K562 (cell line): Measurements from ENCODE around the gene PLEKHA6. TPM values are rescaled to one million over a fixed set of nuclear protein-coding genes. Genes with fewer than 3 reads are reported as not detected.

ENCODE experiments used
- C11orf30 ChIP-seq: fragments of 450-650 bp; IDR thresholded peaks from 2 replicates; pipeline ENCODE4 v1.6.1; 2016; ENCODE audit warnings: low read depth, mild to moderate bottlenecking
- CHCHD3 ChIP-seq: fragments of 250-450 bp; sonication (Bioruptor Pico); IDR thresholded peaks from 2 replicates; pipeline ENCODE4 v2.1.2; 2022; ENCODE audit warnings: mild to moderate bottlenecking
- ESRRB ChIP-seq: fragments of 250-450 bp; sonication (Bioruptor Pico); IDR thresholded peaks from 2 replicates; pipeline ENCODE4 v1.5.0; 2020; ENCODE audit warnings: mild to moderate bottlenecking, moderate library complexity, borderline replicate concordance
- FOXJ2 ChIP-seq: fragments of 200-800 bp; sonication (Bioruptor generic); IDR thresholded peaks from 2 replicates; pipeline ENCODE4 v1.6.1; 2016; ENCODE audit warnings: missing genetic modification characterization, missing compliant biosample characterization
- GTF2B ChIP-seq: IDR thresholded peaks from 2 replicates; pipeline ENCODE4 v1.6.1; 2011; ENCODE audit not compliant: insufficient read length; ENCODE audit errors: extremely low read depth
- GTF2E2 ChIP-seq: fragments of 200-800 bp; sonication (Bioruptor generic); IDR thresholded peaks from 2 replicates; pipeline ENCODE4 v1.6.1; 2016; ENCODE audit warnings: missing genetic modification characterization, missing compliant biosample characterization
- ILK ChIP-seq: fragments of 450-650 bp; IDR thresholded peaks from 2 replicates; pipeline ENCODE4 v1.6.1; 2016; ENCODE audit warnings: missing genetic modification characterization, low read depth, mild to moderate bottlenecking, missing compliant biosample characterization, moderate library complexity, borderline replicate concordance
- IRF2 ChIP-seq: sonication (generic); formaldehyde crosslinking; IDR thresholded peaks from 2 replicates; pipeline ENCODE4 v1.8.1; 2022; ENCODE audit warnings: mild to moderate bottlenecking, missing genetic modification reagents
- KLF13 ChIP-seq: fragments of 450-650 bp; IDR thresholded peaks from 2 replicates; pipeline ENCODE4 v1.6.1; 2016; ENCODE audit warnings: missing genetic modification characterization, low read depth, mild to moderate bottlenecking, missing compliant biosample characterization, moderate library complexity, borderline replicate concordance
- MCM7 ChIP-seq, 2 experiments: fragments of 450-650 bp; IDR thresholded peaks; 2 replicates each; pipeline ENCODE4 v1.6.1; 2016 to 2018
- NCOA2 ChIP-seq, 2 experiments: fragments of 450-650 bp; IDR thresholded peaks; 2 replicates each; pipeline ENCODE4 v1.6.1; 2018; ENCODE audit warnings: mild to moderate bottlenecking in 2 of 2, moderate library complexity in 1 of 2; ENCODE audit not compliant: partially characterized antibody in 2 of 2
- NEUROD1 ChIP-seq: fragments of 150-350 bp; IDR thresholded peaks from 2 replicates; pipeline ENCODE4 v1.6.1; 2014; ENCODE audit warnings: borderline replicate concordance, low read length, low read depth; ENCODE audit not compliant: partially characterized antibody
- POLR2AphosphoS2 ChIP-seq: IDR thresholded peaks from 2 replicates; pipeline ENCODE4 v1.6.1; 2012; ENCODE audit warnings: low read length, improper control_type of control experiment
- RAD51 ChIP-seq: fragments of 450-650 bp; IDR thresholded peaks from 2 replicates; pipeline ENCODE4 v1.7.1; 2016; ENCODE audit warnings: low read depth, mild to moderate bottlenecking, borderline replicate concordance
- SETDB1 ChIP-seq: IDR thresholded peaks from one replicate; pipeline ENCODE4 v1.6.1; 2012; ENCODE audit warnings: low read length, control low read depth, inconsistent platforms
- TCF3 ChIP-seq: sonication (generic); formaldehyde crosslinking; IDR thresholded peaks from 2 replicates; pipeline ENCODE4 v1.4.0; 2020; ENCODE audit warnings: mild to moderate bottlenecking, missing genetic modification reagents
- U2AF2 ChIP-seq: fragments of 200-400 bp; formaldehyde crosslinking; optimal IDR thresholded peaks from 2 replicates; pipeline ENCODE3; 2017; ENCODE audit warnings: low read depth, mild to moderate bottlenecking, low read length
- USF2 ChIP-seq: sonication (generic); formaldehyde crosslinking; IDR thresholded peaks from 2 replicates; pipeline ENCODE4 v1.5.0; 2020; ENCODE audit warnings: missing genetic modification reagents
- ZBTB7A ChIP-seq: IDR thresholded peaks from 2 replicates; pipeline ENCODE4 v1.6.1; 2011; ENCODE audit warnings: low read depth, mild to moderate bottlenecking, low read length, moderate library complexity, borderline replicate concordance; ENCODE audit not compliant: control insufficient read depth
- ZFX ChIP-seq: sonication (generic); formaldehyde crosslinking; IDR thresholded peaks from 2 replicates; pipeline ENCODE4 v1.8.0; 2022; ENCODE audit warnings: mild to moderate bottlenecking, missing genetic modification reagents, moderate library complexity
- ZNF174 ChIP-seq: fragments of 250-450 bp; sonication (Bioruptor Pico); IDR thresholded peaks from 2 replicates; pipeline ENCODE4 v1.4.0; 2020; ENCODE audit warnings: mild to moderate bottlenecking
- ZNF239 ChIP-seq: fragments of 250-450 bp; sonication (Bioruptor Pico); IDR thresholded peaks from 2 replicates; pipeline ENCODE4 v1.4.0; 2020; ENCODE audit warnings: mild to moderate bottlenecking
- ZNF311 ChIP-seq: fragments of 250-450 bp; sonication (Bioruptor Pico); IDR thresholded peaks from 2 replicates; pipeline ENCODE4 v1.4.0; 2020; ENCODE audit warnings: mild to moderate bottlenecking, moderate library complexity
- ZNF41 ChIP-seq: fragments of 250-450 bp; sonication (Bioruptor Pico); conservative IDR thresholded peaks from 2 replicates; pipeline ENCODE4 v1.4.0; 2020; ENCODE audit warnings: mild to moderate bottlenecking
- ZNF655 ChIP-seq: fragments of 250-450 bp; sonication (Bioruptor Pico); IDR thresholded peaks from 2 replicates; pipeline ENCODE4 v1.5.0; 2021
- ZNF77 ChIP-seq: fragments of 250-450 bp; sonication (Bioruptor Pico); IDR thresholded peaks from 2 replicates; pipeline ENCODE4 v1.5.0; 2020
- polyA plus RNA-seq, 8 experiments: library from polyadenylated mRNA; depleted of rRNA in 4 of 8; stranded (reverse) in 5 of 8; unstranded in 3 of 8; fragments of >200 nt; fragmentation: Nextera tagmentation in 2 of 8; fragmentation: Illumina TruSeq in 1 of 8; extraction: Ambion mirVana in 2 of 8; extraction: Trizol in 1 of 8; gene quantifications; 2 replicates each; pipeline versions ENCODE4 v1.2.1 to v1.2.3, GENCODE V29; 2011 to 2014; ENCODE audit warnings: inconsistent platforms in 1 of 8, missing spikeins in 1 of 8
- total RNA-seq, 7 experiments: library from RNA; depleted of rRNA in 6 of 7; stranded (reverse); fragments of >200 nt in 6 of 7; fragmentation: Illumina TruSeq in 2 of 7; extraction: Trizol in 2 of 7; gene quantifications; 2 replicates each; pipeline versions ENCODE4 v1.2.1 to v1.2.3, GENCODE V29; 2011 to 2021; ENCODE audit warnings: low replicate concordance in 1 of 7
- TF ChIP-seq, protein P1 (sequence below): IDR thresholded peaks from 2 replicates; pipeline ENCODE4 v1.6.1; 2011; ENCODE audit warnings: borderline replicate concordance, low read depth, mild to moderate bottlenecking, moderate library complexity, low read length; ENCODE audit not compliant: insufficient read depth, poor library complexity, severe bottlenecking

Gene PLEKHA6
- total and polyA plus RNA-seq, 9 of the 15 experiments (the other 6 are each of a cell fraction or from before 2014, with no cell fraction given): under 0.01 to 0.33 (median 0.01) TPM; not detected in 4

DNA sequence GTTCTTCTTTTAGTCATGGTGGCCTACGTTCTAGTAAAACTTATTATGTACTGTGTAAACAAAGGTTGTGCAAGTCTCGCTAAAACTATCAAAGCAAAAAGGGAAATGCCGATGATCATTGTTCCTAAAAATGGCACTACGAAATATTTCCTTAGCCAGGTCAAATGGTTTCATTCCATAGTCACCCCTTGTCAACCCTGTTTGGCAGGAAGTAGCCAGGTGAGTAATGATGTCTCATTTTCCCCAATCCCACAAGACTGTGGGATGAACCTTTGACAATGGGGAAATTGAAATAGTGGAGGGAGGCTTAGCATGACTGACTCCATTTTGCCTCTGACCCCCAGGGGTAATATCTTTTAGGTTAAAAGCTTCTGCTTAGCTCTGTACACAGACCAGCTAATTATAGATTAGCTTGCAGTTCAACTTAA, 188.0 kb downstream of the PLEKHA6 start (continued):
- TF ChIP-seq IRF2 (CRISPR knock-in tag) (no peak), GTF2E2 (tag) (0 out of 2 replicates have a peak, but pooled peaks have one; percentile 35), RAD51 (no peak), ZNF239 (CRISPR knock-in tag) (peak; percentile 87), POLR2AphosphoS2 (no peak), ZNF41 (peak; percentile 88), ZNF174 (CRISPR knock-in tag) (0 out of 2 replicates have a peak, but pooled peaks have one; percentile 79), U2AF2 (no peak), KLF13 (no peak), SETDB1 (no peak), NCOA2 (IDR thresholded peaks at IDR 0.05; ENCODE audit: partially characterized antibody in 2 of 2) (no peak), ESRRB (CRISPR knock-in tag) (no peak), ZFX (CRISPR knock-in tag) (no peak), USF2 (CRISPR knock-in tag) (no peak), ZNF77 (CRISPR knock-in tag) (no peak), ZNF655 (CRISPR knock-in tag) (no peak), NEUROD1 (no peak), ZNF311 (peak; percentile 96), CHCHD3 (no peak), ZBTB7A (no peak), C11orf30 (no peak), ILK (tag) (peak; percentile 67), TCF3 (CRISPR knock-in tag) (no peak), GTF2B (no peak), MCM7 (IDR thresholded peaks at IDR 0.05) (no peak), FOXJ2 (tag) (no peak)
- TF ChIP-seq, protein P1, sequence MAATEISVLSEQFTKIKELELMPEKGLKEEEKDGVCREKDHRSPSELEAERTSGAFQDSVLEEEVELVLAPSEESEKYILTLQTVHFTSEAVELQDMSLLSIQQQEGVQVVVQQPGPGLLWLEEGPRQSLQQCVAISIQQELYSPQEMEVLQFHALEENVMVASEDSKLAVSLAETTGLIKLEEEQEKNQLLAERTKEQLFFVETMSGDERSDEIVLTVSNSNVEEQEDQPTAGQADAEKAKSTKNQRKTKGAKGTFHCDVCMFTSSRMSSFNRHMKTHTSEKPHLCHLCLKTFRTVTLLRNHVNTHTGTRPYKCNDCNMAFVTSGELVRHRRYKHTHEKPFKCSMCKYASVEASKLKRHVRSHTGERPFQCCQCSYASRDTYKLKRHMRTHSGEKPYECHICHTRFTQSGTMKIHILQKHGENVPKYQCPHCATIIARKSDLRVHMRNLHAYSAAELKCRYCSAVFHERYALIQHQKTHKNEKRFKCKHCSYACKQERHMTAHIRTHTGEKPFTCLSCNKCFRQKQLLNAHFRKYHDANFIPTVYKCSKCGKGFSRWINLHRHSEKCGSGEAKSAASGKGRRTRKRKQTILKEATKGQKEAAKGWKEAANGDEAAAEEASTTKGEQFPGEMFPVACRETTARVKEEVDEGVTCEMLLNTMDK: no peak
